GM23338 (cell line): ENCODE results near the gene MAP4K4.

Source experiments
- CREB1 ChIP-seq: fragments of 250-450 bp; sonication (Bioruptor Pico); IDR thresholded peaks from 2 replicates; pipeline ENCODE4 v1.5.0; 2020; ENCODE audit warnings: low read depth, mild to moderate bottlenecking, moderate library complexity
- EZH2 ChIP-seq: fragments of 200-600 bp; sonication (generic); IDR thresholded peaks from one replicate; pipeline ENCODE4 v1.8.0; 2017; ENCODE audit warnings: antibody characterized with exemption, mild to moderate bottlenecking, low read depth; ENCODE audit not compliant: unreplicated experiment
- EZH2phosphoT487 ChIP-seq: fragments of 200-600 bp; sonication (generic); IDR thresholded peaks from one replicate; pipeline ENCODE4 v1.8.1; 2018; ENCODE audit warnings: antibody characterized with exemption; ENCODE audit not compliant: unreplicated experiment
- JUNB ChIP-seq: IDR thresholded peaks from one replicate; pipeline ENCODE4 v1.6.1; 2016; ENCODE audit warnings: antibody characterized with exemption; ENCODE audit not compliant: unreplicated experiment
- NANOG ChIP-seq: IDR thresholded peaks from 2 replicates; pipeline ENCODE4 v1.6.1; 2016; ENCODE audit warnings: antibody characterized with exemption, borderline replicate concordance
- POLR2AphosphoS5 ChIP-seq: IDR thresholded peaks from 2 replicates; pipeline ENCODE4 v1.6.1; 2016; ENCODE audit warnings: antibody characterized with exemption, low read depth
- STAT1 ChIP-seq: IDR thresholded peaks from one replicate; pipeline ENCODE4 v1.6.1; 2016; ENCODE audit warnings: antibody characterized with exemption; ENCODE audit not compliant: unreplicated experiment
- ZNF114 ChIP-seq: fragments of 250-450 bp; sonication (Bioruptor Pico); IDR thresholded peaks from 2 replicates; pipeline ENCODE4 v1.5.0; 2020; ENCODE audit warnings: mild to moderate bottlenecking, moderate library complexity
- ZNF331 ChIP-seq: fragments of 250-450 bp; sonication (Bioruptor Pico); IDR thresholded peaks from 2 replicates; pipeline ENCODE4 v1.5.0; 2020; ENCODE audit warnings: low read depth, mild to moderate bottlenecking, moderate library complexity
- TF ChIP-seq, protein P1 (sequence below), 2 experiments: fragments of 200-600 bp in 1 of 2; sonication (generic) in 1 of 2; conservative IDR thresholded peaks; 2 replicates each; pipeline versions ENCODE4 v1.5.1 to v1.6.1; 2016 to 2017; ENCODE audit warnings: antibody characterized with exemption in 2 of 2, low read depth in 2 of 2, mild to moderate bottlenecking in 2 of 2, moderate library complexity in 1 of 2
- TF ChIP-seq, protein P2 (sequence below): IDR thresholded peaks from one replicate; pipeline ENCODE4 v1.6.1; 2018; ENCODE audit warnings: antibody characterized with exemption; ENCODE audit not compliant: unreplicated experiment
- TF ChIP-seq, protein P3 (sequence below): fragments of 250-450 bp; sonication (Bioruptor Pico); IDR thresholded peaks from 2 replicates; pipeline ENCODE4 v1.5.0; 2020; ENCODE audit warnings: mild to moderate bottlenecking, moderate library complexity
- TF ChIP-seq, protein P4 (sequence below): IDR thresholded peaks from 2 replicates; pipeline ENCODE4 v1.6.1; 2016; ENCODE audit warnings: antibody characterized with exemption

DNA sequence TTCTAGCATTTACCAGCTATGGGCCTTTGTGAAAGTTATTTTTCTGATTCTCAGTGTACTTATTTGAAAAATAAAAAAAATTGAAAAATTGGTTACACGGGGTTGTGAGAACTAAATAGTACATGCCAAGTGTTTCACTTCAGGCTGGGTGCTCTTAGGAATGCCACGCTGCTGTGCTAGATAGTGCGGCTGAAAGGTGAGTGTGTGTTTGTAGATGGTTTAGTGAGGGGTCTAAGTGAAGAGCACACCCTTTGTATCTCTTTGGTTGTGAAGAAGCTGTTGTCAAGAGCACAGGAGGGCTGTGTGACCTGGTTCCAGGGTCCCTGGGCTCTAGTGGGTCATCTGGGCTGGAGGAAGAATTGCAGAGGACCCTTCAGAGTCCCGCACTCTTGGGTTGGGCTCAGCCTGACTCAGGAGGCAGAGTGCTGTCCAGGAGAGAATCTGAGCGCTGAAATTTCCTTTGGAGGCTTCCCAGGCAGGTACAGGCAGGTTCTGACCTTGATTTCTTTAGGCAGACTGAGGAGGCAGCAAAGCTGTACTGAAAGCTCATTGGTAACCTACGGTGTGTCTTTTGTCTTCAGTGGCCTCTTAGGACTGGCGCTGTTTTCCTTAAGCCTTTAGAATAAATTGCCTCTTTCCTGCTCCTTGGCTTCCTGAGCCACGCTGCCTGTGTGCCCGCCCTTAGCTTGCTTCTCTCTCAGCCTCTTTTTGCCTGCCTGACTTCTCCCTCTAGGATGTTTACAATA lies 44.4 kb downstream of the MAP4K4 start:
- no peak for TF ChIP-seq EZH2
- TF ChIP-seq, protein P1, sequence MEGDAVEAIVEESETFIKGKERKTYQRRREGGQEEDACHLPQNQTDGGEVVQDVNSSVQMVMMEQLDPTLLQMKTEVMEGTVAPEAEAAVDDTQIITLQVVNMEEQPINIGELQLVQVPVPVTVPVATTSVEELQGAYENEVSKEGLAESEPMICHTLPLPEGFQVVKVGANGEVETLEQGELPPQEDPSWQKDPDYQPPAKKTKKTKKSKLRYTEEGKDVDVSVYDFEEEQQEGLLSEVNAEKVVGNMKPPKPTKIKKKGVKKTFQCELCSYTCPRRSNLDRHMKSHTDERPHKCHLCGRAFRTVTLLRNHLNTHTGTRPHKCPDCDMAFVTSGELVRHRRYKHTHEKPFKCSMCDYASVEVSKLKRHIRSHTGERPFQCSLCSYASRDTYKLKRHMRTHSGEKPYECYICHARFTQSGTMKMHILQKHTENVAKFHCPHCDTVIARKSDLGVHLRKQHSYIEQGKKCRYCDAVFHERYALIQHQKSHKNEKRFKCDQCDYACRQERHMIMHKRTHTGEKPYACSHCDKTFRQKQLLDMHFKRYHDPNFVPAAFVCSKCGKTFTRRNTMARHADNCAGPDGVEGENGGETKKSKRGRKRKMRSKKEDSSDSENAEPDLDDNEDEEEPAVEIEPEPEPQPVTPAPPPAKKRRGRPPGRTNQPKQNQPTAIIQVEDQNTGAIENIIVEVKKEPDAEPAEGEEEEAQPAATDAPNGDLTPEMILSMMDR (conservative IDR thresholded peaks at IDR 0.05; ENCODE audit: low read depth in 2 of 2) = peak in 1 of 2 experiments; percentile 11; a peak in 1 of 4 replicates
- TF ChIP-seq NANOG = no peak
- TF ChIP-seq, protein P2, sequence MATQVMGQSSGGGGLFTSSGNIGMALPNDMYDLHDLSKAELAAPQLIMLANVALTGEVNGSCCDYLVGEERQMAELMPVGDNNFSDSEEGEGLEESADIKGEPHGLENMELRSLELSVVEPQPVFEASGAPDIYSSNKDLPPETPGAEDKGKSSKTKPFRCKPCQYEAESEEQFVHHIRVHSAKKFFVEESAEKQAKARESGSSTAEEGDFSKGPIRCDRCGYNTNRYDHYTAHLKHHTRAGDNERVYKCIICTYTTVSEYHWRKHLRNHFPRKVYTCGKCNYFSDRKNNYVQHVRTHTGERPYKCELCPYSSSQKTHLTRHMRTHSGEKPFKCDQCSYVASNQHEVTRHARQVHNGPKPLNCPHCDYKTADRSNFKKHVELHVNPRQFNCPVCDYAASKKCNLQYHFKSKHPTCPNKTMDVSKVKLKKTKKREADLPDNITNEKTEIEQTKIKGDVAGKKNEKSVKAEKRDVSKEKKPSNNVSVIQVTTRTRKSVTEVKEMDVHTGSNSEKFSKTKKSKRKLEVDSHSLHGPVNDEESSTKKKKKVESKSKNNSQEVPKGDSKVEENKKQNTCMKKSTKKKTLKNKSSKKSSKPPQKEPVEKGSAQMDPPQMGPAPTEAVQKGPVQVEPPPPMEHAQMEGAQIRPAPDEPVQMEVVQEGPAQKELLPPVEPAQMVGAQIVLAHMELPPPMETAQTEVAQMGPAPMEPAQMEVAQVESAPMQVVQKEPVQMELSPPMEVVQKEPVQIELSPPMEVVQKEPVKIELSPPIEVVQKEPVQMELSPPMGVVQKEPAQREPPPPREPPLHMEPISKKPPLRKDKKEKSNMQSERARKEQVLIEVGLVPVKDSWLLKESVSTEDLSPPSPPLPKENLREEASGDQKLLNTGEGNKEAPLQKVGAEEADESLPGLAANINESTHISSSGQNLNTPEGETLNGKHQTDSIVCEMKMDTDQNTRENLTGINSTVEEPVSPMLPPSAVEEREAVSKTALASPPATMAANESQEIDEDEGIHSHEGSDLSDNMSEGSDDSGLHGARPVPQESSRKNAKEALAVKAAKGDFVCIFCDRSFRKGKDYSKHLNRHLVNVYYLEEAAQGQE = no peak
- no peak for TF ChIP-seq POLR2AphosphoS5
- no peak for TF ChIP-seq CREB1 (CRISPR knock-in tag)
- no peak for TF ChIP-seq EZH2phosphoT487
- TF ChIP-seq ZNF114 (CRISPR knock-in tag) = no peak
- no peak for TF ChIP-seq JUNB
- no peak for TF ChIP-seq ZNF331 (CRISPR knock-in tag)
- TF ChIP-seq, protein P3, sequence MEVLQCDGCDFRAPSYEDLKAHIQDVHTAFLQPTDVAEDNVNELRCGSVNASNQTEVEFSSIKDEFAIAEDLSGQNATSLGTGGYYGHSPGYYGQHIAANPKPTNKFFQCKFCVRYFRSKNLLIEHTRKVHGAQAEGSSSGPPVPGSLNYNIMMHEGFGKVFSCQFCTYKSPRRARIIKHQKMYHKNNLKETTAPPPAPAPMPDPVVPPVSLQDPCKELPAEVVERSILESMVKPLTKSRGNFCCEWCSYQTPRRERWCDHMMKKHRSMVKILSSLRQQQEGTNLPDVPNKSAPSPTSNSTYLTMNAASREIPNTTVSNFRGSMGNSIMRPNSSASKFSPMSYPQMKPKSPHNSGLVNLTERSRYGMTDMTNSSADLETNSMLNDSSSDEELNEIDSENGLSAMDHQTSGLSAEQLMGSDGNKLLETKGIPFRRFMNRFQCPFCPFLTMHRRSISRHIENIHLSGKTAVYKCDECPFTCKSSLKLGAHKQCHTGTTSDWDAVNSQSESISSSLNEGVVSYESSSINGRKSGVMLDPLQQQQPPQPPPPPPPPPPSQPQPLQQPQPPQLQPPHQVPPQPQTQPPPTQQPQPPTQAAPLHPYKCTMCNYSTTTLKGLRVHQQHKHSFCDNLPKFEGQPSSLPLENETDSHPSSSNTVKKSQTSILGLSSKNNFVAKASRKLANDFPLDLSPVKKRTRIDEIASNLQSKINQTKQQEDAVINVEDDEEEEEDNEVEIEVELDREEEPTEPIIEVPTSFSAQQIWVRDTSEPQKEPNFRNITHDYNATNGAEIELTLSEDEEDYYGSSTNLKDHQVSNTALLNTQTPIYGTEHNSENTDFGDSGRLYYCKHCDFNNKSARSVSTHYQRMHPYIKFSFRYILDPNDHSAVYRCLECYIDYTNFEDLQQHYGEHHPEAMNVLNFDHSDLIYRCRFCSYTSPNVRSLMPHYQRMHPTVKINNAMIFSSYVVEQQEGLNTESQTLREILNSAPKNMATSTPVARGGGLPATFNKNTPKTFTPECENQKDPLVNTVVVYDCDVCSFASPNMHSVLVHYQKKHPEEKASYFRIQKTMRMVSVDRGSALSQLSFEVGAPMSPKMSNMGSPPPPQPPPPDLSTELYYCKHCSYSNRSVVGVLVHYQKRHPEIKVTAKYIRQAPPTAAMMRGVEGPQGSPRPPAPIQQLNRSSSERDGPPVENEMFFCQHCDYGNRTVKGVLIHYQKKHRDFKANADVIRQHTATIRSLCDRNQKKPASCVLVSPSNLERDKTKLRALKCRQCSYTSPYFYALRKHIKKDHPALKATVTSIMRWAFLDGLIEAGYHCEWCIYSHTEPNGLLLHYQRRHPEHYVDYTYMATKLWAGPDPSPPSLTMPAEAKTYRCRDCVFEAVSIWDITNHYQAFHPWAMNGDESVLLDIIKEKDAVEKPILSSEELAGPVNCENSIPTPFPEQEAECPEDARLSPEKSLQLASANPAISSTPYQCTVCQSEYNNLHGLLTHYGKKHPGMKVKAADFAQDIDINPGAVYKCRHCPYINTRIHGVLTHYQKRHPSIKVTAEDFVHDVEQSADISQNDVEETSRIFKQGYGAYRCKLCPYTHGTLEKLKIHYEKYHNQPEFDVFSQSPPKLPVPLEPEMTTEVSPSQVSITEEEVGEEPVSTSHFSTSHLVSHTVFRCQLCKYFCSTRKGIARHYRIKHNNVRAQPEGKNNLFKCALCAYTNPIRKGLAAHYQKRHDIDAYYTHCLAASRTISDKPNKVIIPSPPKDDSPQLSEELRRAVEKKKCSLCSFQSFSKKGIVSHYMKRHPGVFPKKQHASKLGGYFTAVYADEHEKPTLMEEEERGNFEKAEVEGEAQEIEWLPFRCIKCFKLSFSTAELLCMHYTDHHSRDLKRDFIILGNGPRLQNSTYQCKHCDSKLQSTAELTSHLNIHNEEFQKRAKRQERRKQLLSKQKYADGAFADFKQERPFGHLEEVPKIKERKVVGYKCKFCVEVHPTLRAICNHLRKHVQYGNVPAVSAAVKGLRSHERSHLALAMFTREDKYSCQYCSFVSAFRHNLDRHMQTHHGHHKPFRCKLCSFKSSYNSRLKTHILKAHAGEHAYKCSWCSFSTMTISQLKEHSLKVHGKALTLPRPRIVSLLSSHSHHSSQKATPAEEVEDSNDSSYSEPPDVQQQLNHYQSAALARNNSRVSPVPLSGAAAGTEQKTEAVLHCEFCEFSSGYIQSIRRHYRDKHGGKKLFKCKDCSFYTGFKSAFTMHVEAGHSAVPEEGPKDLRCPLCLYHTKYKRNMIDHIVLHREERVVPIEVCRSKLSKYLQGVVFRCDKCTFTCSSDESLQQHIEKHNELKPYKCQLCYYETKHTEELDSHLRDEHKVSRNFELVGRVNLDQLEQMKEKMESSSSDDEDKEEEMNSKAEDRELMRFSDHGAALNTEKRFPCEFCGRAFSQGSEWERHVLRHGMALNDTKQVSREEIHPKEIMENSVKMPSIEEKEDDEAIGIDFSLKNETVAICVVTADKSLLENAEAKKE (CRISPR knock-in tag) = peak; percentile 65; the same call in 1 of the 2 replicates
- TF ChIP-seq, protein P4, sequence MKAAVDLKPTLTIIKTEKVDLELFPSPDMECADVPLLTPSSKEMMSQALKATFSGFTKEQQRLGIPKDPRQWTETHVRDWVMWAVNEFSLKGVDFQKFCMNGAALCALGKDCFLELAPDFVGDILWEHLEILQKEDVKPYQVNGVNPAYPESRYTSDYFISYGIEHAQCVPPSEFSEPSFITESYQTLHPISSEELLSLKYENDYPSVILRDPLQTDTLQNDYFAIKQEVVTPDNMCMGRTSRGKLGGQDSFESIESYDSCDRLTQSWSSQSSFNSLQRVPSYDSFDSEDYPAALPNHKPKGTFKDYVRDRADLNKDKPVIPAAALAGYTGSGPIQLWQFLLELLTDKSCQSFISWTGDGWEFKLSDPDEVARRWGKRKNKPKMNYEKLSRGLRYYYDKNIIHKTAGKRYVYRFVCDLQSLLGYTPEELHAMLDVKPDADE = no peak
- TF ChIP-seq STAT1 = no peak
